GDM1 (cell line): Measurements from ENCODE around the gene OR11H1.
"Not testable (repeated sequence)": the region's sequence is repeated elsewhere in the genome, so short reads cannot be mapped to it uniquely, and the experiment has no call there.

Experiments
- DNase-seq: peaks from one replicate; lab custom pipeline; 2025; lab: John Stamatoyannopoulos, UW

OR11H1 gene

GRCh38 chr22:15527892-15528291 lies at the start of gene OR11H1:
Gene OR11H1 (plus strand): TSS chr22:15528192. CDS start chr22:15528192, 0 bp downstream.
- DNase-seq, result not testable (repeated sequence)

DNA sequence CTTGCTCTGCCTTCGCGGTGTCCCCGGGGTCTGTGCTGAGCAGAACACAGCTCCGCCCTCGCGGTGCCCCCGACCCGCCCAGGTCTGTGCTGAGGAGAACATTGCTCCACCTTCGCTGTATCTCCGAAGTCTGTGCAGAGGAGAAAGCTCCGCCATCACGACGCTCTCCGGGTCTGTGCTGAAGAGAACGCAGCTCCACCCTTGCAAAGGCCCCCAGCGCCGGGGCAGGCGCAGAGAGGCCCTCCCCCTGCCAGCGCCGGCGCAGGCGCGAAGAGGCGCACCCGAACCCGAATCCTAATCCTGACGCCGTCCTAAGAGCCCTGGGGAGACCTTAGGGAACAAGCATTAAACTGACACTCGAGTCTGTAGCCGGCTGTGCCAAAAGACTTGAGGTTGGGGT lies 18.0 kb upstream of the OR11H1 start:
- not testable (repeated sequence) for DNase-seq

- not testable (repeated sequence) for DNase-seq
Observed at GRCh38 chr22:15515896-15516295, 12.1 kb upstream of the OR11H1 start.

DNA sequence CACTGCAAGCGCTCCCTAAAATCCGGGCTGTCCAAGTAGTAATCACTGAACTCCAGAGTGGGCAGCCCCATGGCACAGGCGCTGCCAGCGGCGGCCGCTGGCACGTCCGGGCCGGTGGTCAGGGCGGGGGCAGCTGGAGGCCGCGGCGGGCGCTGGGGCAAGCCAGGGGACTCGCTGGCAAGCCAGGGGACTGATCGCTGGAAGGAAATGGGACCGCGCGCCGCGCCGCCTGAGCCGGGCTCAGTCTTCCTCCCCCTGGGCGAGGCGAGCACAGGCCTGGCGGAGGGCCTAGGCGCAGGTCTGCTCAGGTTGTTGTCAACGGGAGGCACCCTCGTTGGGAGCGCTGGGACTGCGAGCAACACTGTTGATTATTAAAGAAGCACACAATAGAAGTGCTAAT lies 25.8 kb downstream of the OR11H1 start:
- not testable (repeated sequence) for DNase-seq

GRCh38 chr22:15563461-15563860 lies 35.5 kb downstream of the OR11H1 start:
- DNase-seq, result not testable (repeated sequence)

- DNase-seq, result not testable (repeated sequence)
Observed at GRCh38 chr22:15565063-15565462, 37.1 kb downstream of the OR11H1 start.
